Measurements from ENCODE around the gene HDAC1. TPM values are rescaled to one million over a fixed set of nuclear protein-coding genes. Genes with fewer than 3 reads are reported as not detected.

Gene HDAC1
- total RNA-seq, 1 donor from 2014 or later: 52.9 TPM

DNA sequence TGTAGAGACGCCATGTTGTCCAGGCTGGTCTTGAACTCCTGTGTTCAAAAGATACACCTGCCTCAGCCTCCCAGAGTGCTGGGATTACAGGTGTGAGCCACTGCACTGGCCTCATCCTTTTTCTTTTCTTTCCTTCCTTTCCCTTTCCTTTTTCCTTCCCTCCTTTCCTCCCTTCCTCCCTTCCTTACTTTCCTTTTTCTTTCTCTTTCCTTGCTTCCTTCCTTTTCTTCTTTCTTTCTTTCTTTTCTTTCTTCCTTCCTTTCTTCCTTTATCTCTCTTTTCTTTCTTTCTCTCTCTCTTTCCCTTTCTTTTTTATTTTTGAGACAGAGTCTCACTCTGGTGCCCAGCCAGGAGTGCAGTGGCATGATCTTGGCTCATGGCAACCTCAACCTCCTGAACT lies 64.6 kb downstream of the HDAC1 start:
- Mint-ChIP-seq H3K4me1 (ENCODE audit: low read depth) (peaks cover 27% of the 10 kb centered on the region), H3K4me3 (ENCODE audit: unreplicated experiment) (no peak overlapping the region), H3K36me3 (ENCODE audit: low read depth) (peaks cover 10% of the 10 kb centered on the region), H3K27ac (ENCODE audit: unreplicated experiment) (no peak overlapping the region), H3K9me3 (ENCODE audit: low read depth) (no peaks in the 10 kb centered on the region), H3K27me3 (ENCODE audit: low read depth) (no peaks in the 10 kb centered on the region)
- DNase-seq (ENCODE audit: low spot score): no peak
- TF ChIP-seq, protein P1, sequence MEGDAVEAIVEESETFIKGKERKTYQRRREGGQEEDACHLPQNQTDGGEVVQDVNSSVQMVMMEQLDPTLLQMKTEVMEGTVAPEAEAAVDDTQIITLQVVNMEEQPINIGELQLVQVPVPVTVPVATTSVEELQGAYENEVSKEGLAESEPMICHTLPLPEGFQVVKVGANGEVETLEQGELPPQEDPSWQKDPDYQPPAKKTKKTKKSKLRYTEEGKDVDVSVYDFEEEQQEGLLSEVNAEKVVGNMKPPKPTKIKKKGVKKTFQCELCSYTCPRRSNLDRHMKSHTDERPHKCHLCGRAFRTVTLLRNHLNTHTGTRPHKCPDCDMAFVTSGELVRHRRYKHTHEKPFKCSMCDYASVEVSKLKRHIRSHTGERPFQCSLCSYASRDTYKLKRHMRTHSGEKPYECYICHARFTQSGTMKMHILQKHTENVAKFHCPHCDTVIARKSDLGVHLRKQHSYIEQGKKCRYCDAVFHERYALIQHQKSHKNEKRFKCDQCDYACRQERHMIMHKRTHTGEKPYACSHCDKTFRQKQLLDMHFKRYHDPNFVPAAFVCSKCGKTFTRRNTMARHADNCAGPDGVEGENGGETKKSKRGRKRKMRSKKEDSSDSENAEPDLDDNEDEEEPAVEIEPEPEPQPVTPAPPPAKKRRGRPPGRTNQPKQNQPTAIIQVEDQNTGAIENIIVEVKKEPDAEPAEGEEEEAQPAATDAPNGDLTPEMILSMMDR (IDR thresholded peaks at IDR 0.05): no peak

DNA sequence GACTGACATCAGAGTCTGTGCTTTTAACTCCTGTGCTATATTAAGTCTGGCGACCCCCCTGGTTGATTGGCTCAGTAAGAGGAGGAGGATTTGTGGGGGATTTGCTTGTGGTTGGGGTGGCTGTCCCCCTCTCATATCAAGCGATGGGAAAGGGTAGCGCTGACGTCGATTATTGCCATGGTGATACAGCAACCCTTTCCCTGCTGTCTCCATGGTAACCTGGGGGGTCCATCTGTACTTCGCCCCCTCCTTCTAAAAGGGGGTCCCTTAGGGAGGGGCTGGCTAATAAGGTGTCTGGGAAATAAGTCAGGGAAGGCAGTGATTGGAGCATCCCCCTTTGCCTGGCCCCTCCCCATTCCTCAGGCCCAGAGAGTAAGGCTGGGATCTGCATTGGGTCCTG lies 65.7 kb downstream of the HDAC1 start:
- no peak for DNase-seq (ENCODE audit: low spot score)
- Mint-ChIP-seq H3K9me3 (ENCODE audit: low read depth) (no peaks in the 10 kb centered on the region), H3K36me3 (ENCODE audit: low read depth) (peaks cover 12% of the 10 kb centered on the region), H3K4me3 (ENCODE audit: unreplicated experiment) (no peak overlapping the region), H3K27ac (ENCODE audit: unreplicated experiment) (no peak overlapping the region), H3K4me1 (ENCODE audit: low read depth) (peaks cover 26% of the 10 kb centered on the region), H3K27me3 (ENCODE audit: low read depth) (no peaks in the 10 kb centered on the region)
- TF ChIP-seq, protein P1 (IDR thresholded peaks at IDR 0.05): no peak

DNA sequence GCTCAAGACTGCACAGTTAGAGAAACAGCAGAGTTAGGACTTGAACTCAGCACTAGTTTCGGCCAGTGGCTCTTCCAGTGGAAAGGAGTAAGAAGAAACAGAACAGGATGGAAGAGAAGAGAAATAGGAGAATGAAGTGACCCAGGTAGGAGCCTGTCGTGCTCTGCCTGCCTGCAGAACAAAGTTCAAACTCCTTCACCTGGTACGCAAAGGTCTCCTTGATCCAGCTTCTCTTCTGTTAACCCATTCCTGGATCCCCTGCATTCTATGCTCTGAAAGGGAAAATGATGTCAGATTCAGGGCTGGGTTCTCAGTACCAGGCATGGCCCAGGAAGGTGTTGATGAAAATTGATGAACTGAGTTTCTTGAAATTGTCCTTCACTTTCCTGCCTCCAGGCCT lies 66.6 kb downstream of the HDAC1 start:
- H3K36me3 Mint-ChIP-seq (ENCODE audit: low read depth): peaks cover 14% of the 10 kb centered on the region
- no peak overlapping the region for H3K4me3 Mint-ChIP-seq (ENCODE audit: unreplicated experiment)
- DNase-seq (ENCODE audit: low spot score): no peak
- H3K27me3 Mint-ChIP-seq (ENCODE audit: low read depth): no peaks in the 10 kb centered on the region
- H3K4me1 Mint-ChIP-seq (ENCODE audit: low read depth): peaks cover 25% of the 10 kb centered on the region
- H3K9me3 Mint-ChIP-seq (ENCODE audit: low read depth): no peaks in the 10 kb centered on the region
- TF ChIP-seq, protein P1 (IDR thresholded peaks at IDR 0.05): no peak
- no peak overlapping the region for H3K27ac Mint-ChIP-seq (ENCODE audit: unreplicated experiment)

DNA sequence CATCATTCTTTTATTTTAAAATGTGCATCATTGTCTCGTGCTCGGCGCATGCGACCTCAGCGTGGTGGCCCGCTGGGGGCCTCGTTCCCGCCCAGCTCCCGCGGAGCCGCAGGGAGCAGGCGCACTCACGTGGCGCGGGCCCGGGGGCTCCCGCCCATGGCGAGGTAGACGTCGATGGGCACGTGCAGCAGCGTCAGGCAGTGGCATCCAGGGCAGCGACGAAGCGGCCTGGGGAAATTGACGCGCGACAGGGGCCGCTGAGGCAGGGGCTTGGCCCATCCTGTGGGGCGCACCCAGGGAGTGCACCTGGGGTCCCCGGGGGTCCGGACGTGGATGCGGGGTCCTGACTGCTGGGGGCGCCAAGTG lies 69.4 kb downstream of the HDAC1 start:
- no peak for DNase-seq (ENCODE audit: low spot score)
- TF ChIP-seq, protein P1 (IDR thresholded peaks at IDR 0.05): no peak
- H3K36me3 Mint-ChIP-seq (ENCODE audit: low read depth): peaks cover 11% of the 10 kb centered on the region
- no peaks in the 10 kb centered on the region for H3K9me3 Mint-ChIP-seq (ENCODE audit: low read depth)
- no peak overlapping the region for H3K4me3 Mint-ChIP-seq (ENCODE audit: unreplicated experiment)
- H3K27me3 Mint-ChIP-seq (ENCODE audit: low read depth): no peaks in the 10 kb centered on the region
- H3K27ac Mint-ChIP-seq (ENCODE audit: unreplicated experiment): no peak overlapping the region
- H3K4me1 Mint-ChIP-seq (ENCODE audit: low read depth): peaks cover 21% of the 10 kb centered on the region

DNA sequence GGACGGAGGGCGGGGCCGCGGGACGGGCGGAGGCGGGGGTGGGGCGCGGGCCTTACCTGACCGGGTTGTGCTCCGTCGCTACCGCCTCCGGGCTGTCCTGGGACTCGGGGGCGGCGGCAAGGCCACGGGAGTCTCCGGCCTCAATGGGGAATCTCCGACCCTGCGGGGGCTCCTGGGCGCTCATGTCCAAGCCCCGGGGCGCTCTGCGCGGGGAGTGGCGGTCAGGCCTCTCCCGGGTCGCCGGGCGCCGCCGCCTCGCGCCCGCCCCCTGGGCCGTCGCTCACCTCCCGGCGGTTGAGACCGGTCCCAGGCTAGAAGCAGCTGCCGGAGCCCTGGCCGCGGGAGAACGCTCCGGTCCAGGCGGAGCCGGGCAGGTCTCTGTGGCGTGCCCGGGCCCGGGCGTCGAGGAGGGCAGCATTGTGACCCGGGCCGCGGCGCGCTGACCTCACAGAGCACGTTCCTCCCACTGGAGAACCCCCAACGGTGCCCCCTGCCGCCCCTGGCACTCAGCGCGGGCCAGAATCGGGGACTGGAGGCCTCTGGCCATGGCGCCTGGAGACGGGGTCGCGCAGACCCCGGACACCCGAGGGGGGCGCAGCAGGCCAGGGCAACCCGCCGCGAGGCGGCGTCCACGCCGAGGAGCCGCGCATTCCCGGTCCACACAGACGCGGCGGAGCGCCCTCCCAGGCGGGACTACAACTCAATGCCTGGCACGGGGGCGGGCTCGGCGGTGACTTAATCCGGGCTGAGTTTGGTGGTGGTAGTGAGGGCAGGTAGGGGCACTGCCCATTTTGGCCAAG lies 70.0 kb downstream of the HDAC1 start:
- Mint-ChIP-seq H3K27ac (ENCODE audit: unreplicated experiment) (no peak overlapping the region), H3K4me1 (ENCODE audit: low read depth) (peaks cover 21% of the 10 kb centered on the region), H3K9me3 (ENCODE audit: low read depth) (no peaks in the 10 kb centered on the region), H3K27me3 (ENCODE audit: low read depth) (no peaks in the 10 kb centered on the region), H3K4me3 (ENCODE audit: unreplicated experiment) (peak overlapping the region; percentile 63), H3K36me3 (ENCODE audit: low read depth) (peaks cover 12% of the 10 kb centered on the region)
- DNase-seq (ENCODE audit: low spot score): no peak
- TF ChIP-seq, protein P1 (IDR thresholded peaks at IDR 0.05): peak; percentile 74

All from chondrocyte (in vitro differentiated cells).